Measurements from ENCODE around the gene BBS1.

Gene BBS1

DNA sequence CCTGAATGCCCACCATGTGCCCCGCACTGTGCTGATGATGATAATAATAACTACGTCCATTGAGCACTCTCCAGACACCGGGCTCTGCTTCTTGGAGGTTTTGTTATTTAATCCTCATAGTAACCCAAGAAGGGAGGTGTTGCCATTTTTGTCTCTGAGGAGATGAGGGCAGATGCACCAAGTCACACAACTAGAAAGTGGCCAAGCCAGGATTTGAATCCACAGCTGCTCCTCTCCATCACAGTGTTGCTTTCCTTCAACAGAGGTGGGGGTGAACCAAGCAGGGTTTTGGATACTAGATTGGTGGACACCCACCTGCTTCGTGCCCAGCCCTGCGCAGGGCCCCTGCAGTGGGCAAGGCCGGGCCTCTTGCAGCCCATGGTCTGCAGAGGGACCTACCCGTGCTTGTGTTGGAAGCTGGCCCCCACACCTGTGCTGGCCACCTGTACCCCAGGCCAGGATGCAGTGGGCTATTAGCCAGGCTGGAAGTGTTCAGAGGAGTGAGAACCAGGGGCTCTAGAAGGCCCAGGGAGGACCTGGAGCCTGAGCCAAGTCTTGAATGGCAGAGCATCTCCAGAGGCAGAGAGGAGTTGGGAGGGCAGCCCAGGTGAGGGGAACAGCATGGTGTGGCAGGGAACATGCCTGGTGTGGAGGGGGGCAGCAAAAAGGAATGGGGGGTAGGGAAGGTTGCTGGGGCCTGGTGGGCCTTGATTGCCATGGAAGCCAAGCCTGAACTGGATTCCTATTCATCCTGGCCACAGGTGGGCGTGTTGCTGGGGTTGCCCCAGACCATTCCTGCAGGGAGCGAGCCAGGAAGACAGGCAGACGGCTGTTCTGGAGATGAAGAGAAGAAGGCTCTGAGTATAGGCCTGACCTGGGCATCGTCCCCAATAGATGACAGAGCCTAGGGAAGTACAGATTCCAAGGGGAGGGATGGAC, 32.9 kb upstream of the BBS1 start:
- DNase-seq = no peak

DNA sequence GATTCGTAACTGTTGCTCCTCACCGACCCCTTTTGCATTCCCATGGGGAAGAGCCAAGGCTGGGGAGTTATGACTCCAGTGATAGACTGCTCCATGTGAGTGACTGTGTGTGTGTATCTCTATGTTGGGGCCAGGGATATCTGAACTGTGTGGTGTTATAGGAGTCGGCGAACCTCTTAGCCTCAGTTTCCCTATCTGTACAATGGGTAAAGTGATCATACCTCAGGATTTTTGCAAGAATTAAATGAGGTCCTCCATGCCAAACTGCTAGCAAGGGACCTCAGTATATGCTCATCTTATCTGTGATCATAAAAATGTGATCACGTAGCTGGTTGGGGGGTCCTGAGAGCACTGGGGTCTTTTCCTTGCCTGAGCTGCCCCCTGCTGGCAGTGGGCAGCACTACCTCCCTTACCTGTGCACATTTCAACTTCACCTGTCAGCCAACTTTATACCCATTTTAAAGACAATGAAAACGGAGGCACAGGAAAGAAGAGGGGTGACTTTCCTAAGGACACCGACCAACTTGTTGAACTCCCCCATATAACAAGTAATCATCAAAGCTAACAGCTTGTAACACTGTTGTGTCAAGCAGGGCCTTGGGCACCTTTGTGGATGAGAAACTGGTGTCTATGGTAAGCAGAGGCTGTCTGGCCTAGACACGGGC, 31.6 kb upstream of the BBS1 start:
- peak; percentile 66 for DNase-seq

DNA sequence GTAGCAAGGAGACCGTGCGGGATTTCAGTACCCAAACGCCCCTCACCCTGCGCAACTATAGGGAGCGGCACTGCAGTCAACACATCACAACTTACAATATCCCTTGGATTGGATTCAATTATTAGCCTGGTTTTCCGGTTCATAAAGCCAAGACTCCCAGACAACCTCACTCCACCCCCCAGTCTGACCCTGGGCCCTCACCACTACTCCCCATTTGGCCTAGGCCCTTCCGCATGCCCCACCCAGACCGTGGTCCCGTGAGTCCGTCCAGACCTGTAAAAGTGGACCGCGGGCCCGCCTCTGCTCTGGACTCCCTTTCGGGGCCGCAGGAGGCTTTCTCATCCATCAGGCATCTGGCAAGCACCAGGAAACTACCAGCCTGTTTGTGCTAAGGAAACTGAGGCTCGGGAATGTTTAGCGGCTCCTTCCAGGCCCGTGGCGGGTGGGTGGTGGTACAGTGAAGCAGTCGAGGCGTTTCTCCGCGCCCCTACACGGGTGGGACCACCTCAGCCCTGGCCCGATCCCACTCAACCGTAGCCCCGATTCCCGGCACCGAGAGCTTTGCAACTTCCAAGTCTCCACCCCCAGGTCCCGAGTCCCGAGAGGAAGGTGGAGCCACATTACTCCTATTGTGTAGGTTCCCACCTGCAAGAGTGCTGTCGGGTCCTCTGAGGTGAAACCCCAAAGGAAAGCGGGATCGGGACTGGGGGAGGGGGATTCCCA, 30.9 kb upstream of the BBS1 start:
- no peak for DNase-seq

DNA sequence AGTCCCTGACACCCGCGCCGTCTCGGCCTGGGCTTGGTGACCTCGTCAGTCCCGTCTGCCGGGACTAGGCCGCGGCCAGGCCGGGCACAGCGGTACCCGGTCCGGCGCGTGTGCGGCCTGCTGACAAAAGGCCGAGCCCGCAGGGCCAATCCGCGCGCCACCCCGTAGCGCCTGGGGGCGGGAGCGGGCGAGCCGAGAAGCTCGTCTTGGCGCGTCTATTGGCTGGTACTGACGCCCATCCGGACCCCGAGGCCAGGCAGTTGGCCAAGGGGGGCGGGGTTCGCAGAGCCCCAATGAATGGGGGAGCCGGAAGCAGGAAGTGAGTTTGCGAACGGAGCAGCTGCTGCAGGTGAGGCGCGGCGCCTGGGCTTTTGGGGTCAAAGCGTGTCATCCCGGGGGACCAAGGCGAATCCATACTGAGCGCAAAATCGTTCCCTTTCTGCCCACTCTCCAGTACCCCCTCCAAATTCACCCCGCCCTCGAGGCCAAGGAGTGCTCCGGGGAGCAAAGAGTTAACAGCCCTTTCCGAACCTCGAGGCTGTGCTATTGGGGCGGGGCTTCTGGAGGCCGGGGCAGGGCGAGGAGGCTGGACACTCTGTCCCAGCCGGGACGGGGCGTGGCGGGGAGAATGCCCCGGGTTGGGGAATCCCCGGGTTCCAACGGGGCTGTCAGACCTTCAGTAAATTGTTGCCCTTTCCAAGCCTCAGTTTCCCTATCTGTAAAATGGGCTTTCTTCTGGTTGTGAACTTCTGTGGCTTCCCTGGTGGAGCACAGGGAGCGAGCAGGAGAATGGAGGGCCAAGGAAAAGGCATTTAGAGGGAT, 30.1 kb upstream of the BBS1 start, which contains the start of gene DPP3:
Gene DPP3 (plus strand): TSS at position 318 of the 822 bp plus-strand sequence. CDS start 1,767 bp downstream, outside the sequence.
- DNase-seq = peak; percentile 95

DNA sequence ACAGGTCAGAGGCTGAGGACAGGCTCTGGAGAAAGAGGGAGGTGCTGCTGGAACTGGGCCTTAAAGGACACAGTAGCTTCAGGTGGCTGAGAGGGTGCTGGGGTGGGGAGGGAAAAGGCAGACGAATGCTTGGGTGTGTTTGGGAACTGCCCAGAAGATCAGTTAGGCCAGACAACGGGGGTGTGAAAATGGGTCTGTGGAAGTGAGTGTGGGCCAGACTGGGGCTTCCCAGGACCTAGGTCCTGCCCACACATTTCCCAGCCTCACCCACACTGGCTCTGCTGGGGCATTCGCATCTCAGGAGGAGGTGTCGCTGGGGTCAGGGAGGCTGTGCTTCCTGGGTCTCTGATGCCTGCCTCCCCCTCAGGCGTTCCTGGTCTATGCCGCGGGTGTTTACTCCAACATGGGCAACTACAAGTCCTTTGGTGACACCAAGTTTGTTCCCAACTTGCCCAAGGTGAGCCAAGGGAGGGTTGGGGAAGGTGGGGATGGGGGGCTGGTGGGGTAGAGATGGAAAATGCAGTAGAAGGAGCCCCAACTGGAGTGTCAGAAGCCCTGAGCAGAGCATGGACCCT, 25.5 kb upstream of the BBS1 start:
- no peak for DNase-seq

DNA sequence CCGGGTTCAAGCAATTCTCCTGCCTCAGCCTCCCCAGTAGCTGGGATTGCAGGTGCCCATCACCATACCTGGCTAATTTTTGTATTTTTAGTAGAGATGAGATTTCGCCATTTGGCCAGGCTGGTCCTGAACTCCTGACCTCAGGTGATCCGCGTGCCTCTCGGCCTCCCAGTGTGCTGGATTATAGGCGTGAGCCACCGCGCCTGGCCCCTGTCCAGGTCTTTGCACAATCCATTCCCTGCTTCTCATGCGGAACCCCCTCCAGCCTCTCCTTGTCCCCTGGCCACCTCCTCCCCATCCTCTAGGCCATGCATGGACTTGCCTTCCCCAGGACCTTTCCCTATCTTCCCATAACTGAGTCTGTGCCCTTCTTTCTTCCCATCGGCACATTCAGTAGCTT, 21.5 kb upstream of the BBS1 start:
- DNase-seq = no peak

DNA sequence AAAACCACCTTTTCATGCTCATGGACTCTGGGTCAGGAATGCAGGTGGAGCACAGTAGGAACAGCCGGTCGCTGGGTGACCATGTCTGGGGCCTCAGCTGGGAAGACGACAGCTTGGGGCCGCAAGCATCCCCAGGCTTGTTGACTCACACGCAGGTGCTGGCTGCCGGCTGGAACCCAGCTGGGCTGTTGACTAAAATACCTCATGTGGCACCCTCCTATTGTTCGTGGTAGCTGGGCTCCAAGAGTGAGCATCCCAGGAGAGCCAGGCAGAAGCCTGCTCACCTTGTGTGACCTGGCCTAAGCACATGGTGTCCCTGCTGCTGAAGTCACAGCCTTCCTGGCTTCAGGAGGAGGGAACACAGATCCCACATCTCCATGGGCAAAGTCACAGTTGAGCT, 20.8 kb upstream of the BBS1 start:
- DNase-seq = no peak

DNA sequence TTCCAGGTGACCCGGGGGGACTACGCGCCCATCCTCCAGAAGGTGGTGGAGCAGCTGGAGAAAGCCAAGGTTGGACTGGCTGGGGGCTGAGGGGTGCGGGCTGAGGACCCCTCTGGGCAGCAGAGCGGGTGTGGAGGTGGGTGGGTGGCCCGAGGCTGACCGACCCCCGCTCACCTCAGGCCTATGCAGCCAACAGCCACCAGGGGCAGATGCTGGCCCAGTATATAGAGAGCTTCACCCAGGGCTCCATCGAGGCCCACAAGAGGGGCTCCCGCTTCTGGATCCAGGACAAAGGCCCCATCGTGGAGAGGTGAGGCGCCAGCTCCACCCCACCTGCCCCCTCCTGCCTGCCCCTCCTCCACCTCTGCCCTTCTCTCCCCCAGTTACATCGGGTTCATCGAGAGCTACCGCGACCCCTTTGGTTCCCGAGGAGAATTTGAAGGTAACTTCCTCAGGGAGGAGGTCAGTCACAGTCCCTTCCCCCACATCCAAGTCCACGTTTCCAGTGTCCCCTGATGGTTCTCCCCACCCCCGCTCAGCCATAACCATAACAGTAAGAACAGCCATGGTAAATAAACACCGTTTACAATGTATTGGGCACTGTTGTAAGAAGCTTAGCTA, 19.0 kb upstream of the BBS1 start:
- no peak for DNase-seq

DNA sequence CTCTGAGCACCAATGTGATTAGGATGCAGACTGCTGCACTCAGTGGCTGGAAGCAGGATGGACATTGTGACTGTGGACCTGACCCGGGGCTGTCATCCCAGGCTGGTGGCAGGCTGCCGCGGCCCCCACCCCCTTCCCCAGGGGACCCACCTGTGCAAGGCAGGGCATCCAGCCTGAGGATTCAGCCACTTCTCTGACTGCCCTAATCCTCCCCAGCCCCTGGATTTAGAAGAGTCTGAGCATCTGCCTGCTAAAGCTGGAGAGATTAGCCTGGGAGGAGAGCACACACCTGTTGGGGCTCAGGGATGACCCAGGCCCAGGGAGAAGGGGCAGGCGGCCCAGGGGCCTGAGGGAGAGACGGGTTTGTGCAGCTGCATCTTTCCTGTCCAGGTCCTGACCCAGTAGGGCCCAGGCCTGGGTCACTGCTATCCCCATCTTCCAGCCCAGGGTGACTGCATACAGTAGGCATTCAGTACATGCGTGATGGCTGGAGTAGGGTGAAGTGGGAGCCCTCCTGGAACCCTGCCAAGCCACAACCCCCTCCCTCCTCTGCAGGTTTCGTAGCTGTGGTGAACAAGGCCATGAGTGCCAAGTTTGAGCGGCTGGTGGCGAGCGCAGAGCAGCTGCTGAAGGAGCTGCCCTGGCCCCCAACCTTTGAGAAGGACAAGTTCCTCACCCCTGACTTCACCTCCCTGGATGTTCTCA, 18.1 kb upstream of the BBS1 start:
- no peak for DNase-seq

DNA sequence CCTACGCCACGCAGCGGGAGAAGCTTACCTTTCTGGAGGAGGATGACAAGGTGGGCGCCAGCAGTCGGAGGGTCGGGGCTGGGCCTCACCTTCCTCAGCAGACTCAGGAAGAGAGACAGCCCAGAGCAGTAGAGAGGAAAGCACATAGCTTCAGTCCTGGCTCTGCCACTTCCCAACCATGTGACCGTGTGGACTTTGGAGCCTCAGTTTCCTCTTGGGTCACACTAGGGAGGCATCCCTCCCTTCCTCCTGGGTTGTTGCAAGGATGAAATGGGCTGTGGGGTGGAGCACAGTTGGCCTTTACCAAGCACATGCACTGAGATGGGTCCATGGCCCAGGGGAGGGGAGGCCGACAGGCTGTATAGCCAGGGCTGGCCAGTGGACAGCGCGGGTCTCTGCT, 17.3 kb upstream of the BBS1 start:
- no peak for DNase-seq

DNA sequence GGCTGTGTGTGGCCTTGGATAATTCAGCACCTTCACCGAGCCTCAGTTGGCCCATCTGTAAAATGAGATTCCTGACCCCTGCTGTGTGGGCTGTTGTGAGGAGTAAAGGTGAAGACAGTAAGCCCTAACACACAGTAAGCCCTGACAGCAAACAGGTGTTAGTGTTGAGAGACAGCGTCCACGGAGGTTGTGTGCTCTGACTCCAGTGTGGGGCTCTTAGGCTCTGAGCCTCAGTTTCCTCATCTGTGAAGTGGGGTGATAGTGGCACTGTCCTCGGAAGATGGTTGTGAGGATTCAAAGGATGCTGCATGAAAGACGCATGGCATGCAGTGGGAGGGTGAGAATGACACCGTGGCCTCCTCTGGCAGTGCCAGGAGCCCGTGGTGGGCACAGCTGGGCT, 16.0 kb upstream of the BBS1 start:
- DNase-seq = no peak

DNA sequence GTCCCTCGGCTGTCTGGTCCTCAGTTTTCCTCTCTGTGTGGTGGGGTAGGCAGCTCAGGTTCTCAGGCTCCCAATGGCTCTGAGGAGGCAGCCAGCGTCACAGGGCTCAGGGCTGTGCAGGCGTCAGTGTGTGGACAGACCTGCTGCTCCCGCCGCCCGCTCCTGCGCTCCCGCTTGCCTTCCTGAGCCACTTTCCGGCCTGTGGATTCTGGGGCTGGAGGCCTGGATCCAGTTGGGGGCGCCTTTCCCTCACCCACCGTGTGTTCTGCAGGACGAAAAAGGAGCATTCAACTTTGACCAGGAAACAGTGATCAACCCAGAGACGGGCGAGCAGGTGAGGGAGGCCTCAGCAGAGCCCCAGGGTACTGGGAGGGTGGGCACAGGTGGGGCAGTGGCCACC, 15.5 kb upstream of the BBS1 start:
- DNase-seq = no peak

DNA sequence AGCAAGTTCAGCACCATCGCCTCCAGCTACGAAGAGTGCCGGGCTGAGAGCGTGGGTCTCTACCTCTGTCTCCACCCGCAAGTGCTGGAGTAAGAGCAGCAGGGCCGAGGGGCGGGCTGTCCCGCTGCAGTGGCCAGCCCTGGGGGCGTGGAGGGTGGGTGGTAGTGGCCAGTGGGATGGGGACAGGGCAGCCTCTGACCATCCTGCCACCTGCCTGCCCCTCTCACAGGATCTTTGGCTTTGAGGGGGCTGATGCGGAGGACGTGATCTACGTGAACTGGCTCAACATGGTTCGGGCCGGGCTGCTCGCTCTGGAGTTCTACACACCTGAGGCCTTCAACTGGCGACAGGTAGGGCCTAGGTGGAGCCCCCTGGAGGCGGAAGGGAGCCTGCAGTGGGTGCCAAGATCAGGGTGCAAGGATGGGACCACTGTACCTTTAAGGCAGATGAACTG, 15.0 kb upstream of the BBS1 start:
- no peak for DNase-seq

DNA sequence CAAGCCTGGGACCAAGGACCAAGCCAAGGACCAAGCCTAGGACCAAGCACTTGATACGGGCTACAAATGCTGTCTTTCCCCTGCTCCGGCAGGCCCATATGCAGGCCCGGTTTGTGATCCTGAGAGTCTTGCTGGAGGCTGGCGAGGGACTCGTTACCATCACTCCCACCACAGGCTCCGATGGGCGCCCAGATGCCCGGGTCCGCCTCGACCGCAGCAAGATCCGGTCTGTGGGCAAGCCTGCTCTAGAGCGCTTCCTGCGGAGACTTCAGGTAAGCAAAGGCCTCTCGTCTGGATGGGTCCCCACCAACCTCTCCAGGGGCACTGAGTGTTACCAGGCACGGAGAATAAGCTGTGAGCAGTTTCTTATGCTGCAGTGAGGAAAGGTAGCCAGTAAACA, 13.2 kb upstream of the BBS1 start:
- DNase-seq = no peak

DNA sequence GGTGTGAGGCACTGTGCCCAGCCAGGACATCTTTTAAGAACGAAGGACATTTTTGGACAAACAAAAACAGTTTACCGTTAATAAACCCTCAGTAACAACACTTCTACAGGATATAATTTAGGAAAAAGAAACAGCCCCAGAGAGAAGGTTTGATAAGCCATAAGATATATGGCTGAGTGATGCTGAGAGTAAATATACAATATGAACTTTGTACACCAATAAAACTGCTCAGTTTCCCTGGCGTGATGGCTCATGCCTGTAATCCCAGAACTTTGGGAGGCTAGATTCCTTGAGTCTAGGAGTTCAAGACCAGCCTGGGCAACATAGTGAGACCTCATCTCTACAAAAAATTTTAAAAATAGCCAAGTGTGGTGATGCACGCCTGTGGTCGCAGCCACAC, 11.9 kb upstream of the BBS1 start:
- DNase-seq = no peak

DNA sequence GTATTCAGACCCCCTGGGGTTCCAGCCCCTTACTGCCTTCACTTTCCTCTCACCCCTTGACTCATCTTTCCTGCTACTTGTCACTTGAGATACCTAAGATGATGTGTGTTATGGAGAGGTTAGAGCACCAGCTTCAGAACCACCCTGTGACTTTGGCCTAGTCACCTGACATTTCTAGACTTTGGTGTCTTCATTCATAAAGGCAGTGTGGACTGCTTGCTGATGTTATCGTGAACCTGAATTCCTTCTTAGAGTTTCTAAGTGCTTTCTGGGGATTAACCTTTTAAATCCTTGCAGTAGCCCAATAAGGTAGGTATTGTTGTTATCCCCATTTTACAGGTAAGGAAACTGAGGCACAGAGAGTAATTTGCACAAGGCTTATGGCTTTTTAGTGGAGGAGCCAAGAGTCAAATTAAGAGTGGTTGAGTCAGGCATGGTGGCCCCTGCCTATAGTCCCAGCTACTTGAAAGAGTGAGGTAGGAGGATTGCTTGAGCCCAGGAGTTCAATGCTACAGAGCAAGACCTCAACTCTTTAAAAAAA, 5.1 kb upstream of the BBS1 start:
- DNase-seq = no peak

DNA sequence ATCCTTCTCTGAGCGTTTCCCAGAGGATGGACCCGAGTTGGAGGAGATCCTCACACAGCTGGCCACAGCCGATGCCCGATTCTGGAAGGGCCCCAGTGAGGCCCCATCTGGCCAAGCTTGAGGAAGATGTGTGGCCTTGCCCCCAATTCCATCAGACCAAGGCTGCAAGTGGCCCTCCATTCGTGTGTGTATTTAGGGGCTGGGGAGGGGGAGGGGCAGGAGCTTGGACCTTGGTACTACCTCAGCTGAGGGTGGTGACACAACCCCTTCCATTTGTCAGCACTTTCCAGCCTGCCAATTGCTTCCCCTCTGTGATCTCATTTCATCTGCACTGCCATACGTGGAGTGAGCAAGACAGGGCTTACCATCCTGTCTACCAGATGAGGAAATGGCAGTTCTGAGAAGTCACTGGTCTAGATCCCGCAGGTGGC, 1.3 kb upstream of the BBS1 start:
- DNase-seq = no peak

DNA sequence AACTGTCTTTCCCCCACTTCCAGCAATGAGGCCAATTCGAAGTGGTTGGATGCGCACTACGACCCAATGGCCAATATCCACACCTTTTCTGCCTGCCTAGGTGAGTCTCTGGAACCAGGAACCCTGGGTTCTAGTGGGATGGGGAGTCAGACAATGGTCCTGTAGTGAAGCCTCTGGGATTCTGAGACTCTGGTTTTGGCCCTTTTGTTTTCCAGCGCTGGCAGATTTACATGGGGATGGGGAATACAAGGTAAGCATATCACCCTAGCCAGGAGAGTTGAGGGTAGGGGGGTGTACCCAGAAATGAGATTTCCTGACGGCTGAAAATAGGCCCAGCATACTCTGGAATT, 530 bp downstream of the BBS1 start:
- DNase-seq = no peak

DNA sequence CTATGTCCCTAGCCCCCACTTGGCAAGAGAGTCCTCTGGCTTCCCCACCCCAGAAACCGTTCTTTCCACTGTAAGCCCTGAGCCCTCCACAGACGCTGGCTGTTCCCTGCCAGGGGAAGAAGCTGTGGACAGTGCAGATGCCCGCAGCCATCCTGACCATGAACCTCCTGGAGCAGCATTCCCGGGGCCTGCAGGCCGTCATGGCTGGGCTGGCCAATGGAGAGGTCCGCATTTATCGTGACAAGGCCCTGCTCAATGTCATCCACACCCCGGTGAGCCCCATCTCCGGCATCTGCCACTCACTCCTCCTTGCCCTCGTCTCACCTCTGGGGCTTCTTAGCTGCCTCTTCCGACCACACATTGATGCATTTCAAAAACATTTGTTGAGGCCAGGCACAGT, 13.2 kb downstream of the BBS1 start:
- no peak for DNase-seq

DNA sequence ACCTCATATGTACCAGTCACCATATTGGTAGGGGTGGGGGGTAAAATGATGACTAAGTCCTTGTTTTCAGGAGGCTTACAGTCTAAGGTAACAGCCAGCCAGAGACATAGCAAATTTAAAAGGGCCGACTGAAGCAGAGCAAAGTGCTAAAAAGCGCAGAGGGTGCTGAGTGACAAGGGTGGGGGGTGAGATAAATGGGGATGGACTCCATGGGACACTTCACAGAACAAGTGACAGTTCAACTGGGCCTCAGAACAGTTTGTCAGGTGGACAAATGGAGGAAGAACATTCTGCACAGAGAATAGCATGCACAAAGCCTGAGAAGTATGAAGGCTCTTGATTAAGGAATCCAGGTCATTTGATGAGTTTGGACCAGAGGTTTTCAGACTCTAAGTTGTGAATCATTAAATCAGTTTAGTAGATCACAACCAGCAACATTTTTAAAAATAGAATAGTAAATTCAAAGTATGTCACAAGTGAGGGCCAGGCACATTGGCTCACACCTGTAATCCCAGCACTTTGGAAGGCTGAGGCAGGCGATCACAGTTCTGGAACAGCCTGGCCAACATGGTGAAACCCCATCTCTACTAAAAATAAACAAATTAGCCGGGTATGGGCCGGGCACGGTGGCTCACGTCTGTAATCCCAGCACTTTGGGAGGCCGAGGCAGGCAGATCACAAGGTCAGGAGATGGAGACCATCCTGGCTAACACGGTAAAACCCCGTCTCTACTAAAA, 14.0 kb downstream of the BBS1 start:
- no peak for DNase-seq

All from activated CD8-positive, alpha-beta memory T cell treated with anti-CD3 and anti-CD28 coated beads, Interleukin-2, amount 50 U/mL, for 48 hours (primary cell).